Esophagus squamous epithelium (tissue), 5 donors: ENCODE results near the gene CCDC197. TPM values are rescaled to one million over a fixed set of nuclear protein-coding genes. Genes with fewer than 3 reads are reported as not detected.
A peak's percentile ranks its signal among the peaks of the same experiment; 100 is the strongest.

ENCODE experiments used
- DNase-seq: peaks from one replicate; lab custom pipeline; 2025; lab: John Stamatoyannopoulos, UW
- H3K27ac ChIP-seq, 4 donors: fragments of 200-600 bp; sonication (generic); one replicate each; pipeline ENCODE4 v1.5.1; 2016 to 2019; ENCODE audit warnings: mild to moderate bottlenecking in 1 of 4
- H3K27me3 ChIP-seq, 4 donors: fragments of 200-600 bp; sonication (generic); 1 replicate in 3 of 4; 2 replicates in 1 of 4; pipeline versions ENCODE4 v1.5.1 to v1.6.0; 2017 to 2021; ENCODE audit warnings: antibody characterized with exemption in 1 of 4
- H3K36me3 ChIP-seq, 3 donors: fragments of 200-600 bp; sonication (generic); one replicate each; pipeline ENCODE4 v1.5.1; 2016 to 2019
- H3K4me1 ChIP-seq, 3 donors: fragments of 200-600 bp; sonication (generic); one replicate each; pipeline ENCODE4 v1.5.1; 2017 to 2019
- H3K4me3 ChIP-seq, 4 donors: fragments of 200-600 bp; sonication (generic); 1 replicate in 3 of 4; 2 replicates in 1 of 4; pipeline ENCODE4 v1.5.1; 2016 to 2019; ENCODE audit warnings: mild to moderate bottlenecking in 2 of 4, moderate library complexity in 1 of 4
- H3K9me3 ChIP-seq, 3 donors: fragments of 200-600 bp; sonication (generic); one replicate each; pipeline ENCODE4 v1.5.1; 2016 to 2019
- POLR2A ChIP-seq, 4 donors: fragments of 450-650 bp; IDR thresholded peaks; one replicate each; pipeline ENCODE4 v1.6.1; 2017; ENCODE audit warnings: antibody characterized with exemption in 4 of 4, mild to moderate bottlenecking in 4 of 4, moderate library complexity in 3 of 4
- WGBS, 2 donors: methylation state at CpG; one replicate each; pipeline ENCODE4 v1.1.5; 2018; 5-methylcytosine and 5-hydroxymethylcytosine counted together
- intact Hi-C: fragments of 100-400 bp; cut with DNase I; formaldehyde crosslinking; loops from one replicate; pipeline ENCODE4 v1.15.0; 2022
- total RNA-seq, 4 donors: library from RNA; depleted of rRNA; stranded (reverse); fragments of >200 nt; gene quantifications; one replicate each; pipeline ENCODE4 v1.1.0, GENCODE V29; 2016
- TF ChIP-seq, protein P1 (sequence below), 6 experiments: fragments of 450-650 bp in 4 of 6; fragments of 200-600 bp in 2 of 6; sonication (generic) in 2 of 6; IDR thresholded peaks; one replicate each; pipeline ENCODE4 v1.5.1; 2016 to 2019; ENCODE audit warnings: antibody characterized with exemption in 6 of 6, mild to moderate bottlenecking in 4 of 6, moderate library complexity in 4 of 6
- donor health status: DM: yes; HTN: yes; CAD: no.

The CCDC197 gene
- total RNA-seq, 4 donors from 2014 or later = not detected

DNA sequence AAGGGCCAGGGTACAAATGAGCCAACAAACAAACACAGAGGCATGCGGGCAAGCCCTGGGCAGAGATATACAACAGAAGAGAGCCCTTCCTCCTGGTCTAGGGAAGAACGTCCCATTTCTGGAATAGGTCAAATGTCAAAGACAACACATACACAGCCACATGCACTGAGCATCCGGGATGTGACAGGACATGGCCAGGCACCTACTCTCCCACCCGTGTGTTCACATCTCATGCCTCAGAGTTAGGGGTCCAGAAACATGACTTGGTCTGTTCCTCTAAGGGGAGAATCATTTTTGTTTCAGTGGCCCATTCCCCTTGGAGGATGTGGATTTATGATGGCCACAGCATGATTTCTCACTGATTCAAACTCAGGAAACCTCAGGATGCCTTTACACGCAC is 19.9 kb upstream of the CCDC197 start:
- intact Hi-C loops = no loop called here
- H3K4me3 ChIP-seq = no peak overlapping the region

DNA sequence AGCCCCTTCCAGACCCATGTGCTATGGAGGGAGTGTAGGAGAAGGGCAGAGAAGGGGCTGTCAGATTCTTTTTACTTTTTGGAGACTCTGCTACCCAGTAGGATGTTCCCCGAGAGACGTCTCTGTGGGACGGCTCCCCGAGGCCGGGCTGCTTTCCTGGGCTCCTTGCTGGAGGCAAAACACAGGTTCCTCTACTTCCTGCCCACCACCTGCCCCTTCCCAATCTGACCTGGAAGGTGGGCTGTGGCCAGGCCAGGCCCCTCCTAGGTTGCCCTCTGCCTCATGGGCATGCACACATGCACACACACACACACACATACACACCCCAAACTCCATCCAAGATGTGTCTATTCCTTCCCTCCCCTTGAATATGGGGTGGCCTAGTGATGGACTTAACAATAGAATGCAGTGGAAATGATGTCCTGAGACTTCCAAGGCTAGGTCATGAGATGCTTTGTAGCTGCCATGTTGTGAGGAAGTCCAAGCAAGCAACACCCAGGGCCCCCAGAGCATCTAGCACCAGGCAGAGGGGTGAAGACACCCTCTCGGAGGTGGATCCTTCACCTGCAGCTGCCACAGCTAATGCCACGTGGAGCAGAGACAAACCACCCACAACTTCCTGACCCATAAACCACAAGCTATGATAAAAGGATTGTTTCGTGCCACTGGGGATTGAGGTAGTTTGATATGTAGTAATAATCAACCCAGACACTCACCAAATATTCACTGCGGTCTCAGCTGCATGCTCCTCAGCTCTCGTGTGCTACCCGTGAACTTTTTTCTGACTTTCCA is 19.1 kb upstream of the CCDC197 start:
- no peaks in the 10 kb centered on the region for H3K9me3 ChIP-seq
- intact Hi-C loops = no loop called here
- peaks cover 0 to 50% (median 7%) of the 10 kb centered on the region in 3 donors for H3K4me1 ChIP-seq
- no peaks in the 10 kb centered on the region for H3K36me3 ChIP-seq
- peak overlapping the region; percentile 57 to 85 (median 73) for H3K27ac ChIP-seq
- H3K4me3 ChIP-seq = no peak overlapping the region
- WGBS, 2 donors = 60 to 81% methylated on average over 6 to 11 of the region's 11 CpGs
- peaks cover 0 to 12% (median 0%) of the 10 kb centered on the region in 4 donors for H3K27me3 ChIP-seq
- TF ChIP-seq, protein P1, sequence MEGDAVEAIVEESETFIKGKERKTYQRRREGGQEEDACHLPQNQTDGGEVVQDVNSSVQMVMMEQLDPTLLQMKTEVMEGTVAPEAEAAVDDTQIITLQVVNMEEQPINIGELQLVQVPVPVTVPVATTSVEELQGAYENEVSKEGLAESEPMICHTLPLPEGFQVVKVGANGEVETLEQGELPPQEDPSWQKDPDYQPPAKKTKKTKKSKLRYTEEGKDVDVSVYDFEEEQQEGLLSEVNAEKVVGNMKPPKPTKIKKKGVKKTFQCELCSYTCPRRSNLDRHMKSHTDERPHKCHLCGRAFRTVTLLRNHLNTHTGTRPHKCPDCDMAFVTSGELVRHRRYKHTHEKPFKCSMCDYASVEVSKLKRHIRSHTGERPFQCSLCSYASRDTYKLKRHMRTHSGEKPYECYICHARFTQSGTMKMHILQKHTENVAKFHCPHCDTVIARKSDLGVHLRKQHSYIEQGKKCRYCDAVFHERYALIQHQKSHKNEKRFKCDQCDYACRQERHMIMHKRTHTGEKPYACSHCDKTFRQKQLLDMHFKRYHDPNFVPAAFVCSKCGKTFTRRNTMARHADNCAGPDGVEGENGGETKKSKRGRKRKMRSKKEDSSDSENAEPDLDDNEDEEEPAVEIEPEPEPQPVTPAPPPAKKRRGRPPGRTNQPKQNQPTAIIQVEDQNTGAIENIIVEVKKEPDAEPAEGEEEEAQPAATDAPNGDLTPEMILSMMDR (IDR thresholded peaks at IDR 0.05) = no peak
- TF ChIP-seq POLR2A (IDR thresholded peaks at IDR 0.05) = no peak
- no peak for DNase-seq

More for the DNA sequence above, 19.9 kb upstream of the CCDC197 start:
- H3K27me3 ChIP-seq = peaks cover 0 to 12% (median 0%) of the 10 kb centered on the region in 4 donors
- DNase-seq = no peak
- TF ChIP-seq, protein P1 (IDR thresholded peaks at IDR 0.05) = no peak
- TF ChIP-seq POLR2A (IDR thresholded peaks at IDR 0.05) = no peak
- WGBS, 2 donors = 66 to 79% methylated on average over 4 of the region's 5 CpGs
- H3K9me3 ChIP-seq = no peaks in the 10 kb centered on the region
- peaks cover 0 to 52% (median 11%) of the 10 kb centered on the region in 3 donors for H3K4me1 ChIP-seq
- H3K36me3 ChIP-seq = no peaks in the 10 kb centered on the region
- peak overlapping the region; percentile 57 to 85 (median 73) for H3K27ac ChIP-seq

DNA sequence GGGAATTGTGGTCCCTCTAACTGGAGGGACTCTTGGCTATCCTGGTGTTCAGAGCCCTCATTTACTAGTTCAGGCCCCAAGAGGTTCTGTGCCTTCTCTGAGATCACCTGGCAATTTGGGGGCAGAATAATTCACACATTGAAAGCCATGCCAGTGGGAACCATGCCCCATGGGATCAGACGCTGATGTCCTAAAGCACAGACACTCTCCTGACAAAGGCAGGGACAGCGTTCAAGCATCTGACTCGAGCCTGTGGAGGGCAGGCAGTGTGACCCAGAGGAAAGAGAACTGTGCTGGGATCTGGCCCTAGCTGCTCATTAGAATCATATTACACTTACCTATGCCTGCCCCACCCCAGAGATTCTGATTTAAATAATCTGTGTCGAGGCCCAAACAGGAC is 18.4 kb upstream of the CCDC197 start:
- Histone ChIP-seq H3K36me3 (no peaks in the 10 kb centered on the region), H3K4me3 (no peak overlapping the region), H3K27ac (peak overlapping the region in 3 of 4 donors; percentile 31 to 47 (median 39)), H3K27me3 (peaks cover 0 to 15% (median 0%) of the 10 kb centered on the region in 4 donors), H3K9me3 (no peaks in the 10 kb centered on the region), H3K4me1 (peaks cover 0 to 45% (median 6%) of the 10 kb centered on the region in 3 donors)
- WGBS, 2 donors = 66 to 79% methylated on average over 3 to 4 of the region's 4 CpGs
- TF ChIP-seq POLR2A (IDR thresholded peaks at IDR 0.05) = no peak
- DNase-seq = no peak
- intact Hi-C loops = no loop called here

DNA sequence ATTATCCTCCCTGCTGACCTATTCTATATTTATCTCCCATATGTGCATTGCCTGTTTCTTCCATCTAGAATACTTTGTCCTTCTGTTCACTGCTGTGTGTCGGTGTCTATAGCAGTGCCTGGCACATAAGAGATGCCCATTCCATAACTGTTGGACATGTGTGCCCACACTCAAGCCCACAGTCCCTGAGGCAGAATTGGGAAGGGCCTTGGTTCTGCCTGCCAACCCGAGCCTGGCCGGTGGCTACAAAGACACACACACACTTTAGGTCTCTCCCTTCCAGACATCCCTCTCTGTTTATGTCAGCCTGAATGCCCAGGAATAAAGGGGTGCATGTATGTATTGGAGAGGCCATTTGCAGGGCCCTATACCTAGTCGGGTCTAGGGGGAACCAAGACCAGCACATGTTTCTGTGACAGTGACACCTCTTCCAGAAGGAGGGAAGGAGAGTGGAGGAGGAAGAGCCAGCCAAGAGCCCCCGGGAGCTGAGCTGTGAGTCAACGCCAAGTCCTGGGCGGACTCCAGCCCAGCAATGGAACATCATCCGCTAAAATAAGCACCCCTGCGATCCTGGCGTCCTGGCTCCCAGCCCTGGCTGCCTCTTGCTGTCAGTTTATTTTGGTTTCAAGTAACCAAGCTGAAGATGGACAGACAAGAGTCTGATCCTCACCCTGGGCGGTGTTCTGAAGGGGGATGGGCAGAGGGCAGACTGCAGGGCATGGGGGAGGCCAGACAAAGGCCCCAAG is 16.5 kb upstream of the CCDC197 start:
- Histone ChIP-seq H3K4me3 (no peak overlapping the region), H3K27ac (peak overlapping the region in 3 of 4 donors; percentile 55 to 85 (median 70)), H3K27me3 (peaks cover 0 to 18% (median 0%) of the 10 kb centered on the region in 4 donors), H3K36me3 (no peaks in the 10 kb centered on the region), H3K9me3 (no peaks in the 10 kb centered on the region), H3K4me1 (peaks cover 0 to 53% (median 6%) of the 10 kb centered on the region in 3 donors)
- WGBS, 2 donors = 54 to 59% methylated on average over 4 to 7 of the region's 11 CpGs
- no peak for DNase-seq
- no peak for TF ChIP-seq POLR2A (IDR thresholded peaks at IDR 0.05)
- TF ChIP-seq, protein P1 (IDR thresholded peaks at IDR 0.05) = no peak
- intact Hi-C loops = no loop called here

DNA sequence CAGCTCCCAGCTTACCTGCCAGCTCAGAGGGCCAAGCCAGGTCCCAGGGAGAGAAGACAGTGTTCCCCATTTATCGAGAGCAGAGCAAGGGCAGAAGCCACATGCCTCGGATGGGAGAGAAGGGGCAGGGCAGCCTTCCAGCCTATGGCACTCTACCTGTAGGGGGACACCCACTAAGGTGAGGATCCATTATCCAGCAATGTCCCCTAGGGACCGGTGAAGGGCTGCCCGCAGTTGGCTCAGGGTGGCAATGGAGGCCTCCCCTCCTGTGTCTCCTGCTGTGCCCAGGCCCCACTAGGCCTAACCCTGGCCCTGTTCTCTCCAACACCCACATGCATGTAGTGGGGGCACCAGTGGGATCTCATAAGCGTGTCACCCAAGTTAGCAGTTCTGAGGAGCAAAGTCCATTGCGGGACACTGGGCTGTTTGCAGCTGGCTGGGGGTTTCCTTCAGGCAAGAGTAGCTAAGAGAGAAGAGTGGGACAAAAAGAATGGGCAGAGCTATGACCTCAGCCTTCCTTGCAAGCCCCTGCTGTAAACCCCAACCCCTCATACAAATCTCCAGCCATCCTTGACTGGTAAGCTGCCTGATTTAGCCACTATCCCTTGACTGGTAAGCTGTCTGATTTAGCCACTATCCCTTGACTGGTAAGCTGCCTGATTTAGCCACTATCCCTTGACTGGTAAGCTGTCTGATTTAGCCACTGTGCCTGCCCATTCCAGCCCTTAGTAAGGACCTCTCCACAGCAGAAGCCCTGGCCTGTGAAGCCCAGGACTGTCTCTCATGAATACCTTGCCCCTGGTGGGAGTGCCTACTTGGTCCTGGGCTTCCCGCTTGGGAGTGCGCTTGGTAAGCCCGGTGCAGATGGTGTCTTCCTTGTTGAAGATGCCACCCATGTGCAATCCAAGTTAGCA is 15.5 kb upstream of the CCDC197 start:
- H3K36me3 ChIP-seq = no peaks in the 10 kb centered on the region
- peaks cover 0 to 44% (median 6%) of the 10 kb centered on the region in 3 donors for H3K4me1 ChIP-seq
- no peak overlapping the region for H3K4me3 ChIP-seq
- intact Hi-C loops = no loop called here
- H3K27ac ChIP-seq = peak overlapping the region in 3 of 4 donors; percentile 55 to 85 (median 70)
- DNase-seq = no peak
- TF ChIP-seq, protein P1 (IDR thresholded peaks at IDR 0.05) = no peak
- TF ChIP-seq POLR2A (IDR thresholded peaks at IDR 0.05) = no peak
- peaks cover 0 to 14% (median 0%) of the 10 kb centered on the region in 4 donors for H3K27me3 ChIP-seq
- WGBS, 2 donors = 80 to 82% methylated on average over 1 to 5 of the region's 9 CpGs
- no peaks in the 10 kb centered on the region for H3K9me3 ChIP-seq
